Measurements from ENCODE around the gene TRAF3IP1. TPM values are rescaled to one million over a fixed set of nuclear protein-coding genes. Genes with fewer than 3 reads are reported as not detected.

Gene TRAF3IP1
- total and polyA plus RNA-seq, 2 of the 13 experiments (the other 11 are each of a cell fraction or from before 2014, with no cell fraction given), result 4.1 to 12.9 TPM

- TF ChIP-seq SNAPC4 (CRISPR knock-in tag; IDR thresholded peaks at IDR 0.05), result 0 out of 2 replicates have a peak, but pooled peaks have one; percentile 48
- no peak; the same call in 1 of the 2 replicates for TF ChIP-seq ZNF556 (CRISPR knock-in tag; IDR thresholded peaks at IDR 0.05; ENCODE audit: borderline replicate concordance)
- no peak for TF ChIP-seq TRIM24 (CRISPR knock-in tag; IDR thresholded peaks at IDR 0.05)
- no peak for TF ChIP-seq AKNA (CRISPR knock-in tag; IDR thresholded peaks at IDR 0.05; ENCODE audit: borderline replicate concordance)
- no peak for TF ChIP-seq SRY (CRISPR knock-in tag; IDR thresholded peaks at IDR 0.05)
- peak; percentile 67 for TF ChIP-seq HOMEZ (CRISPR knock-in tag; IDR thresholded peaks at IDR 0.05; ENCODE audit: low read depth)
- peak; percentile 36; the same call in 1 of the 2 replicates for TF ChIP-seq ZNF777 (CRISPR knock-in tag; IDR thresholded peaks at IDR 0.05)
- TF ChIP-seq HMGXB4 (CRISPR knock-in tag; IDR thresholded peaks at IDR 0.05; ENCODE audit: borderline replicate concordance in 1 of 2, low read depth in 1 of 2), result 0 out of 4 replicates have a peak, but pooled peaks of 1 of the 2 experiments have one; percentile 42
- TF ChIP-seq MTF2 (CRISPR knock-in tag; IDR thresholded peaks at IDR 0.05; ENCODE audit: borderline replicate concordance), result no peak
- peak; percentile 84 for TF ChIP-seq FOXP4 (CRISPR knock-in tag; IDR thresholded peaks at IDR 0.05)
- no peak for TF ChIP-seq E2F2 (CRISPR knock-in tag; IDR thresholded peaks at IDR 0.05; ENCODE audit: borderline replicate concordance)
These were observed 34.6 kb upstream of the TRAF3IP1 start (continued) for GRCh38 chr2:238285653-238286082.
